Measurements from ENCODE around the gene PNMA6E. TPM values are rescaled to one million over a fixed set of nuclear protein-coding genes. Genes with fewer than 3 reads are reported as not detected.
"Not testable (repeated sequence)": the region's sequence is repeated elsewhere in the genome, so short reads cannot be mapped to it uniquely, and the experiment has no call there.

PNMA6E gene
- total RNA-seq, 1 donor from 2014 or later: not detected

DNA sequence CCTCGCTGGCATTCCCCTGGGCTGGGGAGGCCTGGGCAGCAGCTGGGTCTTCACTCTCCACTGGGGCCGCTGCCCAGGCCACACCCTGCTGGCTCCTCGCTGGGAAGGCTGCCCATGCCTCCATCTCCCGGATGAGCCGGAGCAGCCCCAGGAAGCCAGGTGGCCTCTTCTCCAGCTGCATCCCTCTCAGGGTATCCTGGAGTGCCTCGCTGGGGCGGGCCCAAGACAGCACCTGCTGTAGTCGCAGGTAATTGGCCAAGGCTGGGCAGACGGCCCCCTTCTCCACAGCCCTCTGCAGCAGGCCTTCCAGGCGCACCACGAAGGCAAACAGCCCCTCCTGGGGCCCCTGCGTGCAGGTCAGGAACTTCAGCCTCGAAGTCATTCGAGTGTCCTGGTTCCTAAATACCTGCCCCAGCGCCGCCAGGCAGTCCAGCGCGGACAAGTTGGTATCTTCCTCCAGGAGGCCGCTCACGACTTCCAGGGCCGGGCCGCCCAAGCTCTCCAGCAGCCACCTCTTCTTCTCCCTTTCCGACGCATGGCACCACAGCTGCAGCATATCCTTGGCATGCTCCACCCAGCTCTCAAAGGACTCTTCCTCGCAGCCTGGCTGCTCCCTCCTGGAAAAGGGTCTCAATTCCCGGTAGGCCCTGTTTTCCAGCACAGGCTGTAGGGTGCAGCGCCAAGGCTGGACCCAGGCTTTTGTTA lies 3.7 kb downstream of the PNMA6E start:
- DNase-seq (ENCODE audit: low spot score in 2 of 2, unreplicated experiment in 2 of 2): no peak
- TF ChIP-seq, protein P1, sequence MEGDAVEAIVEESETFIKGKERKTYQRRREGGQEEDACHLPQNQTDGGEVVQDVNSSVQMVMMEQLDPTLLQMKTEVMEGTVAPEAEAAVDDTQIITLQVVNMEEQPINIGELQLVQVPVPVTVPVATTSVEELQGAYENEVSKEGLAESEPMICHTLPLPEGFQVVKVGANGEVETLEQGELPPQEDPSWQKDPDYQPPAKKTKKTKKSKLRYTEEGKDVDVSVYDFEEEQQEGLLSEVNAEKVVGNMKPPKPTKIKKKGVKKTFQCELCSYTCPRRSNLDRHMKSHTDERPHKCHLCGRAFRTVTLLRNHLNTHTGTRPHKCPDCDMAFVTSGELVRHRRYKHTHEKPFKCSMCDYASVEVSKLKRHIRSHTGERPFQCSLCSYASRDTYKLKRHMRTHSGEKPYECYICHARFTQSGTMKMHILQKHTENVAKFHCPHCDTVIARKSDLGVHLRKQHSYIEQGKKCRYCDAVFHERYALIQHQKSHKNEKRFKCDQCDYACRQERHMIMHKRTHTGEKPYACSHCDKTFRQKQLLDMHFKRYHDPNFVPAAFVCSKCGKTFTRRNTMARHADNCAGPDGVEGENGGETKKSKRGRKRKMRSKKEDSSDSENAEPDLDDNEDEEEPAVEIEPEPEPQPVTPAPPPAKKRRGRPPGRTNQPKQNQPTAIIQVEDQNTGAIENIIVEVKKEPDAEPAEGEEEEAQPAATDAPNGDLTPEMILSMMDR (IDR thresholded peaks at IDR 0.05; ENCODE audit: unreplicated experiment): no peak
- Mint-ChIP-seq H3K36me3 (peaks cover 3% of the 10 kb centered on the region), H3K9me3 (peaks cover 20% of the 10 kb centered on the region), H3K27ac (no peak overlapping the region), H3K27me3 (ENCODE audit: low read depth) (peaks cover 8% of the 10 kb centered on the region), H3K4me1 (peaks cover 4% of the 10 kb centered on the region), H3K4me3 (no peak overlapping the region)

DNA sequence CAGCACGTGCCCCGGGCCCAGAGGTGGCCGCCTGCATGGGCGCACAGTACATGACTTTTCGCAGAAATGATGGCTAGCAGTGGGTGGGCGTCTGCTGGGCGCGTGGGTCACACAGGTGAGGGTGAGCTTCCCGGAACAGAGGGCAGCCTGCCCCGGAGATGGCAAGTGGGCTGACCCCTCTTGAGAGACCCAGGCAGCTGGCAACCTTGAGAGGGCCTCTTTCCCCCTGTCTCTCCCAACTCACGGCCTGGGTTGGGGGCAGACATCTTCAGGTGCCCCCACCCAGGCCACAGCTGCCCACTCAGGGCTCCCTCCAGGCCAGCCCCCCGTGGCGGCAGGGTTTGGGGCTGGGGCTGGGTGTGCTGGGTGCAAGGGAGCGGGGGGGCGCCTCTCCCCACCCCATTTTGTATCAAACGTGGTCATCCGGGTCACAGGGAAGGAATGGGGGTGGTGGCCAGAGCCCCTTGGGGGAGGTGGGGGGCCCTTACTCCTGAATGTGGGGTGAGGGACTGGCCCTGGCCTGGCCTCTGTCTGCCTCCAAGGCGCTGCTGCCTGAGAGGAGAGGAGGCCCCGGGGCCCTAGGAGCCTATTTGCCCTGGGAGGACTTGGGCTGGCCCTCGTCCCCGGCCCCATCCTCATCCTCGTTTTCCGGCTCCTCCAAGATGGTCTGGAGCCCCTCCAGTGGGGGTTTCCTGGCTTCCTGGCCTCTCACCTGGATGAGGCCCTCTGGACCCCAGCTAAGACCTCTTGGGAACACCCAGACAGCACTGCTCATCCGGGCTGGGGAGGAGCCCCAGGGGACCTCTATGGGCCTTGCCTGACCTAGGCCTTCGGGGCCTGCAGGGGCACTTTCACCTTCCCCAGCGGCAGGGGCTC lies 4.6 kb downstream of the PNMA6E start:
- peaks cover 4% of the 10 kb centered on the region for H3K4me1 Mint-ChIP-seq
- no peak overlapping the region for H3K27ac Mint-ChIP-seq
- TF ChIP-seq, protein P1 (IDR thresholded peaks at IDR 0.05; ENCODE audit: unreplicated experiment): no peak
- DNase-seq (ENCODE audit: low spot score in 2 of 2, unreplicated experiment in 2 of 2): no peak
- no peaks in the 10 kb centered on the region for H3K36me3 Mint-ChIP-seq
- no peak overlapping the region for H3K4me3 Mint-ChIP-seq
- H3K27me3 Mint-ChIP-seq (ENCODE audit: low read depth): peaks cover 4% of the 10 kb centered on the region
- H3K9me3 Mint-ChIP-seq: peaks cover 15% of the 10 kb centered on the region

DNA sequence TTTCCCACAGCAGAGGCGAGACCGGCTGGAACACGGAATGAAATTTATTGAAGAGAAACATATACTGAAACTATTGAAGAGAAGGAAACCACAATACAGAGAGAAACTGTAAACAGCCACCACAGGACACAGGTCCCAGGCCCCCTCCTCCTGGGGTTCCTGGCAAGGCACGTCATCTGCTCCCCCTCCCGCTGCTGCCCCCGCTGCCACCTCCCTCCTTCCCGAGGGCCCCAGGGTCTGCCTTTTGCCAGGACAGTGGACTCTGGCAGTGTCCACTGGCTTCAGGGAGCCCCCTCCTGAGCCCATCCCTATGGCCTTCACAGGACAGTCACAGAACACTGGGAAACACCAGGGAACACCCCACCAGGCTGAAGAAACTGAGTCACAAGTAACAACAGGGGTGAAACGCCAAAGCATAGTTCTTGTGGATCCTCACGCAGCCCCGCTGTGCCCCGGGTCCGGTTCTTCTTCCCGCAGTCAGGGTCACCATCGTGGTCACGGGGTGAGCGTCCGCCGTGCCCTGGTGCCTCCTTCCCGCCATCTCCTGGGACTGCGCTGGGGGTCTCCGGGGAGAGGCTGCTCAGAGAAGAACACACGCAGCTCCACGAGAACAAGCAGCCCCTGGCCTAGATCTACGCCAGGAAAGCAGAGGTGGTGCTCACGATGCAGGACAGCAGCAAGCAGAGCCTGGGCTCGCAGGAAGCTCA lies 5.4 kb downstream of the PNMA6E start:
- peaks cover 4% of the 10 kb centered on the region for H3K4me1 Mint-ChIP-seq
- H3K4me3 Mint-ChIP-seq: no peak overlapping the region

DNA sequence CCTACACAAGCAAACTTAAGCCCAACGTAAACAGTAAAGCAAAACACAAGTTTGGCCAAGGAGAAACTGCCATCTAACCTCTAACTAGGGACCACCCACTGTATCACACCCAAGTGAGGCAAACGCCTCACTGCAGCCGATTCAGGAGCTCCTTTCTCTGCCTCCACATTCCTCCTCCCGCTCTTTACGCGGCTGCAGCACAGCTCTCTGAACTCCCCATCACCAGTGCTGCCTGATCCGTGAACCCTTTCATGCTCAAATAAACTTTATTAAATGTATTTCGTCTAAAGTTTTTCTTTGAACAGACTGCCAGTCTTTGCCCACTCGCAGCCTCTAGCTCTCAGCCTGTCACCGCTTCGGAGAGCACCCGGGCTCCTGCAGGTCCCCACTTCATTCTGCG lies 6.5 kb downstream of the PNMA6E start:
- no peak overlapping the region for H3K4me3 Mint-ChIP-seq
- H3K9me3 Mint-ChIP-seq: peaks cover 9% of the 10 kb centered on the region
- peaks cover 4% of the 10 kb centered on the region for H3K27me3 Mint-ChIP-seq (ENCODE audit: low read depth)
- H3K36me3 Mint-ChIP-seq: no peaks in the 10 kb centered on the region
- no peak for DNase-seq (ENCODE audit: low spot score in 2 of 2, unreplicated experiment in 2 of 2)
- TF ChIP-seq, protein P1 (IDR thresholded peaks at IDR 0.05; ENCODE audit: unreplicated experiment): no peak
- no peak overlapping the region for H3K27ac Mint-ChIP-seq
- H3K4me1 Mint-ChIP-seq: peaks cover 4% of the 10 kb centered on the region

More for the DNA sequence above, 5.4 kb downstream of the PNMA6E start:
- H3K36me3 Mint-ChIP-seq: no peaks in the 10 kb centered on the region
- H3K27me3 Mint-ChIP-seq (ENCODE audit: low read depth): peaks cover 4% of the 10 kb centered on the region
- TF ChIP-seq, protein P1 (IDR thresholded peaks at IDR 0.05; ENCODE audit: unreplicated experiment): no peak
- H3K9me3 Mint-ChIP-seq: peaks cover 9% of the 10 kb centered on the region
- H3K27ac Mint-ChIP-seq: no peak overlapping the region
- no peak for DNase-seq (ENCODE audit: low spot score in 2 of 2, unreplicated experiment in 2 of 2)

DNA sequence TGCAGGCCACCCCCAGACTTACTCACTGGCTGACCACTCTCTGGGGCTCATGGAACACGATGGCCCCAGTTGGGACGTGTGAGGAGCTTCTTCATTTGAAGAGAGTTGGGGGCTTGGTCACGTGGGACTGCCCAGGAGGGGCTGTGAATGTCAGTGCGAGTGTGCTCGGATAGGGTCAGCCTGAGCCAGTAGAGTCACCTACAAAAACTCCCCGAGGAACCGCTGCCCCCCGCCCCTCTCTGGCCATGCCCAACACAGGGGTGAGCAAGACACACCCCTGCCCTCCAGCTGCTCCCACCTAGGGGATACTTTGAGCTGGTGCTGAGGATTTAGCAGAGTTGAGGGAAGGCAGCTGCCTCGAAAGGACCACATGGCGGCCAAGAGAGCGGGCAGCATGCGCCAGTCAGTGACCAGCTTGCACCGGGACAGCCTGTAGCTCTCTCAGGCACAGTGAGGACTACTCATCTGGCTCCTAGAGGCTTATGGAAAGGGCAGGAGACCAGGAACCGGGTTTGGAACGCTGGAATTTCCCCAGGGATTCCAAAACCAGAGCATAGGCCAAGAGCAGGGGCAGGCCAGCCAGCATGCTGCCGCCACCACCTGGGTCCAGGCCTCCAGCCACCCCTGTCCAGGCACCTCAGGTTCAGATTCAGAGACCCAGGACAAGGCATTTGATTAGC lies 8.4 kb downstream of the PNMA6E start:
- H3K4me3 Mint-ChIP-seq: no peak overlapping the region
- H3K4me1 Mint-ChIP-seq: peaks cover 4% of the 10 kb centered on the region
- H3K27ac Mint-ChIP-seq: no peak overlapping the region
- no peaks in the 10 kb centered on the region for H3K36me3 Mint-ChIP-seq
- TF ChIP-seq, protein P1 (IDR thresholded peaks at IDR 0.05; ENCODE audit: unreplicated experiment): no peak
- H3K9me3 Mint-ChIP-seq: peaks cover 9% of the 10 kb centered on the region
- DNase-seq (ENCODE audit: low spot score in 2 of 2, unreplicated experiment in 2 of 2): no peak
- H3K27me3 Mint-ChIP-seq (ENCODE audit: low read depth): no peaks in the 10 kb centered on the region

DNA sequence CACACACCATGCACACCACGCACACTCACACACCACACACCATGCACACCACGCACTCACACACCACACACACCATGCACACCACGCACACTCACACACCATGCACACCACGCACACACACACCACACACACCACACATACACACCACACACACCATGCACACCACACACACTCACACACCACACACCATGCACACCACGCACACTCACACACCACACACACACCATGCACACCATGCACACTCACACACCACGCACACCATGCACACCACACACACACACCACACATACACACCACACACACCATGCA lies 11.7 kb downstream of the PNMA6E start:
- not testable (repeated sequence) for H3K27me3 Mint-ChIP-seq (ENCODE audit: low read depth); DNase-seq (ENCODE audit: low spot score in 2 of 2, unreplicated experiment in 2 of 2); H3K9me3 Mint-ChIP-seq; H3K36me3 Mint-ChIP-seq; H3K27ac Mint-ChIP-seq; H3K4me3 Mint-ChIP-seq
- H3K4me1 Mint-ChIP-seq: peaks cover 15% of the 10 kb centered on the region
